Breast epithelium (tissue), 4 donors: Measurements from ENCODE around the gene CRELD1. TPM values are rescaled to one million over a fixed set of nuclear protein-coding genes. Genes with fewer than 3 reads are reported as not detected.
A peak's percentile ranks its signal among the peaks of the same experiment; 100 is the strongest.

ENCODE experiments used
- DNase-seq, 2 donors: peaks; one replicate each; pipeline ENCODE4 v3.0.0-alpha.2; 2019; ENCODE audit warnings: low spot score in 2 of 2
- H3K27ac ChIP-seq, 2 donors: fragments of 200-600 bp; sonication (generic) in 1 of 2; one replicate each; pipeline ENCODE4 v1.5.1; 2016 to 2019; ENCODE audit warnings: mild to moderate bottlenecking in 1 of 2
- H3K27me3 ChIP-seq, 2 donors: fragments of 200-600 bp; sonication (generic) in 1 of 2; one replicate each; pipeline versions ENCODE4 v1.5.1 to v1.6.0; 2017 to 2019; ENCODE audit warnings: control low read depth in 1 of 2, mild to moderate bottlenecking in 1 of 2
- H3K36me3 ChIP-seq: fragments of 200-600 bp; one replicate; pipeline ENCODE4 v1.5.1; 2019
- H3K4me1 ChIP-seq, 2 donors: fragments of 200-600 bp; sonication (generic); one replicate each; pipeline ENCODE4 v1.5.1; 2016 to 2019; ENCODE audit warnings: control low read depth in 1 of 2
- H3K4me3 ChIP-seq, 3 donors: fragments of 200-600 bp; sonication (generic); 1 replicate in 2 of 3; 2 replicates in 1 of 3; pipeline ENCODE4 v1.5.1; 2016 to 2019; ENCODE audit warnings: mild to moderate bottlenecking in 3 of 3, moderate library complexity in 2 of 3
- H3K9me3 ChIP-seq, 2 donors: fragments of 200-600 bp; sonication (generic) in 1 of 2; one replicate each; pipeline ENCODE4 v1.5.1; 2016 to 2019; ENCODE audit warnings: control low read depth in 1 of 2
- CTCF ChIP-seq, 3 donors: fragments of 450-650 bp; IDR thresholded peaks; one replicate each; pipeline ENCODE4 v1.5.1; 2016 to 2017; ENCODE audit warnings: antibody characterized with exemption in 3 of 3, mild to moderate bottlenecking in 3 of 3, moderate library complexity in 3 of 3
- POLR2A ChIP-seq: fragments of 450-650 bp; IDR thresholded peaks from one replicate; pipeline ENCODE4 v1.6.1; 2016; ENCODE audit warnings: antibody characterized with exemption, mild to moderate bottlenecking, moderate library complexity
- POLR2AphosphoS5 ChIP-seq, 3 donors: sonication (generic); formaldehyde crosslinking; IDR thresholded peaks; one replicate each; pipeline ENCODE4 v1.6.1; 2017; ENCODE audit warnings: antibody characterized with exemption in 3 of 3
- intact Hi-C: fragments of 100-400 bp; cut with DNase I; formaldehyde crosslinking; loops from one replicate; pipeline ENCODE4 v1.15.1; 2023; ENCODE audit warnings: low total_unique reads
- total RNA-seq, 3 donors: library from RNA; depleted of rRNA; stranded (reverse); fragments of >200 nt; gene quantifications; one replicate each; pipeline ENCODE4 v1.1.0, GENCODE V29; 2016

Gene CRELD1
- total RNA-seq, 3 donors from 2014 or later: 33.6 to 52.4 (median 44.6) TPM

GRCh38 chr3:9947025-9947995 lies 13.7 kb downstream of the CRELD1 start:
- H3K27ac ChIP-seq: peak overlapping the region; percentile 82 to 93
- H3K9me3 ChIP-seq: no peaks in the 10 kb centered on the region
- TF ChIP-seq POLR2AphosphoS5 (IDR thresholded peaks at IDR 0.05) (peak in 1 of 3 donors; percentile 27), POLR2A (no peak), CTCF (IDR thresholded peaks at IDR 0.05) (peak; percentile 27 to 54 (median 46))
- no peaks in the 10 kb centered on the region for H3K27me3 ChIP-seq
- H3K4me3 ChIP-seq: peak overlapping the region; percentile 62 to 78 (median 62)
- H3K4me1 ChIP-seq: peaks cover 0 to 6% of the 10 kb centered on the region in 2 donors
- no peaks in the 10 kb centered on the region for H3K36me3 ChIP-seq
- intact Hi-C loops: loop anchor here (10.0 kb wide), 1 partner anchor 103 kb away; the partner anchor contains the start of gene RPUSD3
- peak; percentile 47 to 69 for DNase-seq

- intact Hi-C loops: loop anchor here (10.0 kb wide), 1 partner anchor 104 kb away; the partner anchor contains the start of gene RPUSD3
- no peak for DNase-seq
Observed at GRCh38 chr3:9948586-9948985, 15.0 kb downstream of the CRELD1 start.

GRCh38 chr3:9949115-9949514 lies 15.5 kb downstream of the CRELD1 start:
- TF ChIP-seq POLR2AphosphoS5 (IDR thresholded peaks at IDR 0.05) (no peak), POLR2A (no peak), CTCF (IDR thresholded peaks at IDR 0.05) (no peak)
- Histone ChIP-seq H3K9me3 (no peaks in the 10 kb centered on the region), H3K27ac (no peak overlapping the region), H3K4me3 (no peak overlapping the region), H3K27me3 (no peaks in the 10 kb centered on the region), H3K4me1 (peaks cover 0 to 6% of the 10 kb centered on the region in 2 donors), H3K36me3 (no peaks in the 10 kb centered on the region)
- intact Hi-C loops: loop anchor here (10.0 kb wide), 1 partner anchor 104 kb away; the partner anchor contains the start of gene RPUSD3
- no peak for DNase-seq

More at GRCh38 chr3:9948586-9948985, 15.0 kb downstream of the CRELD1 start:
- peaks cover 0 to 6% of the 10 kb centered on the region in 2 donors for H3K4me1 ChIP-seq
- H3K9me3 ChIP-seq: no peaks in the 10 kb centered on the region
- H3K36me3 ChIP-seq: no peaks in the 10 kb centered on the region
- no peak overlapping the region for H3K27ac ChIP-seq
- no peak for TF ChIP-seq CTCF (IDR thresholded peaks at IDR 0.05)
- TF ChIP-seq POLR2A: no peak
- TF ChIP-seq POLR2AphosphoS5 (IDR thresholded peaks at IDR 0.05): no peak
- H3K27me3 ChIP-seq: no peaks in the 10 kb centered on the region
- no peak overlapping the region for H3K4me3 ChIP-seq

DNA sequence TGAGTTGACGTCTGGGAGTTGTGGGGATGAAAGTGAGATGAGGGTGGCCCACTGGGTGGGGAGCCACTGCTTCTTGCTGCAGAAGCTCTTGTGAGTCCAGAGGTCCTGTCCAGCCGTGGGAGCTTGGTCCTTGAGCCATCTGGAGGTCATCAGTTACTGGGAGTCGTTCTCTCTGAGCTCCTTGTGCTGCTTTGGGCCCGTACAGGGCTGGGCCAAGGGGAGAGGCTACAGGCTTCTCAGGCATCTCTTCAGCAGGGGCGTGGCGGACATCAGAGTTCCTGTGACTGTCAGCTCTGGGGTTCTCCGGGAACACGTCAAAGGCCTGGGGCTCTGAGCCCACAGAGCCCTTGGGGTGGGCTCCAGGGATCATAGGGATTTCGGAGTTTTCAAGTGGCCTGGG lies 16.0 kb downstream of the CRELD1 start:
- Histone ChIP-seq H3K27me3 (no peaks in the 10 kb centered on the region), H3K4me1 (peaks cover 0 to 6% of the 10 kb centered on the region in 2 donors), H3K9me3 (no peaks in the 10 kb centered on the region), H3K27ac (no peak overlapping the region), H3K4me3 (no peak overlapping the region), H3K36me3 (no peaks in the 10 kb centered on the region)
- intact Hi-C loops: loop anchor here (10.0 kb wide), 1 partner anchor 105 kb away; the partner anchor contains the start of gene RPUSD3
- no peak for DNase-seq
- no peak for TF ChIP-seq POLR2AphosphoS5 (IDR thresholded peaks at IDR 0.05)
- TF ChIP-seq POLR2A: no peak
- TF ChIP-seq CTCF (IDR thresholded peaks at IDR 0.05): no peak

DNA sequence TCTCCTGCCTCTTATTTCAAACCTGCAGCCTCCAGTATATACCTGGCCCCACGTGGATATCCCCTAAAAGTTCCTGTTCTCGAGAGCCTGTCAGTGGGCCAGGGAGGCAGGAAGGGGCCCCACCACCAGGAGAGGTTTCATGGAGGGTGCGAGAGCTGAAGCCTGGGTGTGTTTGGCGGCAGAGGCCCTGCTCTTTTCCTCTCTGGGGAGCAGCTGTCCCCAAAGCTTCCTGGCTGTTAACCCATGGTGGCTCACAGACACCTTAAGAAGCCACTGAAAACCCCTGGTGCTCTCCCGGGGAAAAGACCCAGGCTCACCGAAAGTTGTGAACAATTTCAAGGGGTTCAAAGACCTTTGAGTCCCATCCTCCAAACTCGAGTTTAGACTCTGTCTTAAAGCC lies 17.5 kb downstream of the CRELD1 start:
- intact Hi-C loops: no loop called here
- Histone ChIP-seq H3K27ac (no peak overlapping the region), H3K9me3 (no peaks in the 10 kb centered on the region), H3K4me1 (peaks cover 0 to 6% of the 10 kb centered on the region in 2 donors), H3K4me3 (no peak overlapping the region), H3K27me3 (no peaks in the 10 kb centered on the region), H3K36me3 (no peaks in the 10 kb centered on the region)
- no peak for DNase-seq
- no peak for TF ChIP-seq CTCF (IDR thresholded peaks at IDR 0.05)
- no peak for TF ChIP-seq POLR2AphosphoS5 (IDR thresholded peaks at IDR 0.05)
- TF ChIP-seq POLR2A: no peak
